ENCODE measurements around the gene KRTAP4-1.

GRCh38 chr17:41226051-41226450 lies 41.3 kb upstream of the KRTAP4-1 start:
- no peak for TF ChIP-seq CTCF (IDR thresholded peaks at IDR 0.05 in 8 of 11, conservative IDR thresholded peaks at IDR 0.05 in 3 of 11)
- no peak for TF ChIP-seq POLR2AphosphoS5 (IDR thresholded peaks at IDR 0.05)
